ENCODE data around the gene CGA.

Gene CGA

DNA sequence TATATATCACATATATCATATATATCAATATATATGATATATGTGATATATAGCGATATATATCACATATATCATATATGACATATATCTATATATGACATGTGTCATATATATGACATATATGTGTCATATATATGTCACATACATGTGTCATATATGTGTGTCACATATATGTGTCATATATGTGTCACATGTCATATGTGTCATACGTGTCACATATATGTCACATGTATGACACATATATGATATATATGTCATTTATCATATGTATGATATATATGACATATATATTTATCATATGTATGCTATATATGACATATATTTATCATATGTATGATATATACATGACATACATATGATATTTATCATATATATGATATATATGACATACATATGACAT, 32.8 kb upstream of the CGA start:
- H3K36me3 ChIP-seq (replicated peaks in 1 of 2; ENCODE audit: control insufficient read depth in 2 of 2, insufficient read depth in 2 of 2, low read length in 2 of 2), result no peaks in the 10 kb centered on the region
- no peak overlapping the region for H3K27ac ChIP-seq (replicated peaks; ENCODE audit: low read length)
- no peak overlapping the region for H2BK12ac ChIP-seq (ENCODE audit: low read length)
- H3K23ac ChIP-seq (ENCODE audit: low read depth, low read length, poor library complexity), result no peak overlapping the region
- H3K9ac ChIP-seq (ENCODE audit: low read depth, low read length, poor library complexity), result no peak overlapping the region
- H2AFZ ChIP-seq (ENCODE audit: low read length), result no peak overlapping the region
- H3K14ac ChIP-seq (ENCODE audit: low read length), result no peak overlapping the region
- H2BK15ac ChIP-seq (ENCODE audit: low read length), result no peak overlapping the region
- H3K9me3 ChIP-seq (replicated peaks in 1 of 2; ENCODE audit: control insufficient read depth in 2 of 2, insufficient read depth in 1 of 2, low read depth in 1 of 2, low read length in 2 of 2), result no peaks in the 10 kb centered on the region
- H3K18ac ChIP-seq (ENCODE audit: low read length), result no peak overlapping the region
- H2BK120ac ChIP-seq (ENCODE audit: low read depth, low read length), result no peak overlapping the region
- no peak overlapping the region for H4K91ac ChIP-seq (ENCODE audit: low read depth, low read length, poor library complexity)
- DNase-seq (ENCODE audit: low spot score), result no peak
- H3K79me1 ChIP-seq (ENCODE audit: low read depth, low read length), result no peaks in the 10 kb centered on the region
- H4K8ac ChIP-seq (ENCODE audit: low read depth, low read length), result no peak overlapping the region
- no peaks in the 10 kb centered on the region for H3K27me3 ChIP-seq (ENCODE audit: control insufficient read depth in 3 of 3, insufficient read depth in 3 of 3, low read depth in 1 of 3, low read length in 3 of 3)
- H3K4me1 ChIP-seq (ENCODE audit: control insufficient read depth in 2 of 2, insufficient read depth in 1 of 2, low read depth in 1 of 2, low read length in 2 of 2), result no peaks in the 10 kb centered on the region
- no CpG with 5 or more reads among the region's 2 CpGs for whole genome bisulfite sequencing, 2 donors (ENCODE audit: extremely low coverage in 2 of 2, insufficient read length in 2 of 2, insufficient replicate concordance in 1 of 2)
- H3K4ac ChIP-seq (ENCODE audit: low read length), result no peak overlapping the region
- no peak overlapping the region for H2BK5ac ChIP-seq (ENCODE audit: low read length)
- H2AK5ac ChIP-seq (ENCODE audit: low read depth, low read length), result no peak overlapping the region
- no peak overlapping the region for H3K4me2 ChIP-seq (ENCODE audit: insufficient read depth, low read length, poor library complexity, severe bottlenecking)
- no peak overlapping the region for H3K4me3 ChIP-seq (ENCODE audit: low read length in 2 of 2)

DNA sequence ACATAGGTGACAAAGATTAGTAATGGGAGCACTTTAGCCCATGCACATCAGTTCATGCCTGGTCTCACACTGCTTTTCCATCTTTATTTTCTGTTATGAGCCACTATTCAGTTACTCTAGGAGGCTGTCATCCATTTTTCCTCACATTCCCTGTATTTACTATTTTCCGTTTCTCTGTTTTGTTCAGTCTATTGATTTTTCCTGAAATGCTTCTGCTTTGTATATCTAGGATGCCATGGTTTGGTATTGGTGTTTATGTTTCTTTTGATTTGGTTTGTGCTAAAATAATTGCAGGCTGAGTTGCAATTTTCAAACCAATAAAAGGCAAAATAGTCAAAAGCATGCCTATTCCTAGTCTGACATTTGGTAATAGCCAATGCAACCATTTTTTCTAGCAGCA, 31.6 kb upstream of the CGA start:
- no peak overlapping the region for H3K23ac ChIP-seq (ENCODE audit: low read depth, low read length, poor library complexity)
- H3K9ac ChIP-seq (ENCODE audit: low read depth, low read length, poor library complexity), result no peak overlapping the region
- no peak overlapping the region for H2BK12ac ChIP-seq (ENCODE audit: low read length)
- H2BK15ac ChIP-seq (ENCODE audit: low read length), result no peak overlapping the region
- no peaks in the 10 kb centered on the region for H3K4me1 ChIP-seq (ENCODE audit: control insufficient read depth in 2 of 2, insufficient read depth in 1 of 2, low read depth in 1 of 2, low read length in 2 of 2)
- peaks cover 0 to 2% of the 10 kb centered on the region in 2 donors for H3K9me3 ChIP-seq (replicated peaks in 1 of 2; ENCODE audit: control insufficient read depth in 2 of 2, insufficient read depth in 1 of 2, low read depth in 1 of 2, low read length in 2 of 2)
- H4K8ac ChIP-seq (ENCODE audit: low read depth, low read length), result no peak overlapping the region
- H3K36me3 ChIP-seq (replicated peaks in 1 of 2; ENCODE audit: control insufficient read depth in 2 of 2, insufficient read depth in 2 of 2, low read length in 2 of 2), result no peaks in the 10 kb centered on the region
- no peak overlapping the region for H3K18ac ChIP-seq (ENCODE audit: low read length)
- H3K4me3 ChIP-seq (ENCODE audit: low read length in 2 of 2), result no peak overlapping the region
- no peak overlapping the region for H4K91ac ChIP-seq (ENCODE audit: low read depth, low read length, poor library complexity)
- no peak for DNase-seq (ENCODE audit: low spot score)
- no peak overlapping the region for H2AK5ac ChIP-seq (ENCODE audit: low read depth, low read length)
- no peak overlapping the region for H2AFZ ChIP-seq (ENCODE audit: low read length)
- H2BK120ac ChIP-seq (ENCODE audit: low read depth, low read length), result no peak overlapping the region
- H3K27me3 ChIP-seq (ENCODE audit: control insufficient read depth in 3 of 3, insufficient read depth in 3 of 3, low read depth in 1 of 3, low read length in 3 of 3), result no peaks in the 10 kb centered on the region
- H2BK5ac ChIP-seq (ENCODE audit: low read length), result no peak overlapping the region
- H3K14ac ChIP-seq (ENCODE audit: low read length), result no peak overlapping the region
- no peak overlapping the region for H3K4me2 ChIP-seq (ENCODE audit: insufficient read depth, low read length, poor library complexity, severe bottlenecking)
- H3K79me1 ChIP-seq (ENCODE audit: low read depth, low read length), result no peaks in the 10 kb centered on the region
- H3K27ac ChIP-seq (replicated peaks; ENCODE audit: low read length), result no peak overlapping the region
- no CpG with 5 or more reads among the region's 1 CpG for WGBS, 2 donors (ENCODE audit: extremely low coverage in 2 of 2, insufficient read length in 2 of 2, insufficient replicate concordance in 1 of 2)
- H3K4ac ChIP-seq (ENCODE audit: low read length), result no peak overlapping the region

DNA sequence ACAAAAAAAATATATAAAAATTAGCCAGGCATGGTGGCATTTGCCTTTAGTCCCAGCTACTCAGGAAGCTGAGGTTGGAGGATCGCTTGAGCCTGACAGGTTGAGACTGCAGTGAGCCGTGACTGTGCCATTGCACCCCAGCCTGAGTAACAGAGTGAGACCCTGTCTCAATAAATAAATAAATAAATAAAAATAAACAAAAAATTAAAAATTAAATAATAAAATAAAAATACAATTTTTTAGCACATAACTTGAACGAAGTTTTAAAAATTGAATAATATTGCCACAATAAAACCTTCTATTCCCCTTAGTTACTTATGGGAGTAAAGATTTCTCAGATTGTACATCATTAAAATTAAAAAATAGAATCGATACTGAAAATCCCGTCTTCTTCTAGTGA, 29.2 kb upstream of the CGA start:
- H3K4me1 ChIP-seq (ENCODE audit: control insufficient read depth in 2 of 2, insufficient read depth in 1 of 2, low read depth in 1 of 2, low read length in 2 of 2), result no peaks in the 10 kb centered on the region
- no CpG with 5 or more reads among the region's 5 CpGs for WGBS, 2 donors (ENCODE audit: extremely low coverage in 2 of 2, insufficient read length in 2 of 2, insufficient replicate concordance in 1 of 2)
- no peak overlapping the region for H2AK5ac ChIP-seq (ENCODE audit: low read depth, low read length)
- no peak overlapping the region for H3K27ac ChIP-seq (replicated peaks; ENCODE audit: low read length)
- no peak overlapping the region for H3K4me3 ChIP-seq (ENCODE audit: low read length in 2 of 2)
- no peaks in the 10 kb centered on the region for H3K27me3 ChIP-seq (ENCODE audit: control insufficient read depth in 3 of 3, insufficient read depth in 3 of 3, low read depth in 1 of 3, low read length in 3 of 3)
- no peaks in the 10 kb centered on the region for H3K36me3 ChIP-seq (replicated peaks in 1 of 2; ENCODE audit: control insufficient read depth in 2 of 2, insufficient read depth in 2 of 2, low read length in 2 of 2)
- no peak overlapping the region for H2BK120ac ChIP-seq (ENCODE audit: low read depth, low read length)
- no peak overlapping the region for H3K4me2 ChIP-seq (ENCODE audit: insufficient read depth, low read length, poor library complexity, severe bottlenecking)
- no peak overlapping the region for H2AFZ ChIP-seq (ENCODE audit: low read length)
- no peak overlapping the region for H3K23ac ChIP-seq (ENCODE audit: low read depth, low read length, poor library complexity)
- no peak overlapping the region for H3K18ac ChIP-seq (ENCODE audit: low read length)
- no peaks in the 10 kb centered on the region for H3K79me1 ChIP-seq (ENCODE audit: low read depth, low read length)
- no peak overlapping the region for H3K9ac ChIP-seq (ENCODE audit: low read depth, low read length, poor library complexity)
- no peak overlapping the region for H3K14ac ChIP-seq (ENCODE audit: low read length)
- no peak overlapping the region for H2BK15ac ChIP-seq (ENCODE audit: low read length)
- DNase-seq (ENCODE audit: low spot score), result no peak
- no peak overlapping the region for H4K91ac ChIP-seq (ENCODE audit: low read depth, low read length, poor library complexity)
- H2BK12ac ChIP-seq (ENCODE audit: low read length), result no peak overlapping the region
- no peak overlapping the region for H3K4ac ChIP-seq (ENCODE audit: low read length)
- H3K9me3 ChIP-seq (replicated peaks in 1 of 2; ENCODE audit: control insufficient read depth in 2 of 2, insufficient read depth in 1 of 2, low read depth in 1 of 2, low read length in 2 of 2), result peaks cover 0 to 2% of the 10 kb centered on the region in 2 donors
- H4K8ac ChIP-seq (ENCODE audit: low read depth, low read length), result no peak overlapping the region
- no peak overlapping the region for H2BK5ac ChIP-seq (ENCODE audit: low read length)

DNA sequence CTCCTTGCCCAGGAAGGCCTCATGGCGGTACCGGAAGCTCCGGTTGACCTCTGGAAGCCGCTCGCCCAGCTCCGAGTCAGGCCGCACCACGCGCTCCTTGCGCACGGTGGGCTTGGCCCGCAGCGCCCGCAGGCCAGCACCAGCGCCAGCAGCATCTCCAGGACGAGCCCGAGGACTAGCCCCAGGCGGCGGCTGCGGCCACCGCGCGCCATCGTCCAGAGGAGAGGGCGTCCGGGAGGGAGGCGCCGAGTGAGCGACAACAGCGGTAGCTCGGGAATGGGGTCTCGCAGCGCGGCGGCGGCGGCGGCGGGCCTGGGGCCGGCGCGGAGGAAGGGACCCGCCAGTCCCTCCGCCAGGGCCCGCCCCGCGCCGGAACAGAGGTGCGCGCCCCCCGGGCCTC, 27.6 kb upstream of the CGA start:
- H3K27me3 ChIP-seq (ENCODE audit: control insufficient read depth in 3 of 3, insufficient read depth in 3 of 3, low read depth in 1 of 3, low read length in 3 of 3), result no peaks in the 10 kb centered on the region
- no peak overlapping the region for H4K91ac ChIP-seq (ENCODE audit: low read depth, low read length, poor library complexity)
- no peaks in the 10 kb centered on the region for H3K79me1 ChIP-seq (ENCODE audit: low read depth, low read length)
- no peaks in the 10 kb centered on the region for H3K4me1 ChIP-seq (ENCODE audit: control insufficient read depth in 2 of 2, insufficient read depth in 1 of 2, low read depth in 1 of 2, low read length in 2 of 2)
- no peak overlapping the region for H3K14ac ChIP-seq (ENCODE audit: low read length)
- no peak overlapping the region for H3K27ac ChIP-seq (replicated peaks; ENCODE audit: low read length)
- no peak overlapping the region for H3K18ac ChIP-seq (ENCODE audit: low read length)
- no peak overlapping the region for H3K4me3 ChIP-seq (ENCODE audit: low read length in 2 of 2)
- no peak overlapping the region for H2BK15ac ChIP-seq (ENCODE audit: low read length)
- peak overlapping the region; percentile 65 for H4K8ac ChIP-seq (ENCODE audit: low read depth, low read length)
- no peak overlapping the region for H2BK12ac ChIP-seq (ENCODE audit: low read length)
- no peak overlapping the region for H3K4me2 ChIP-seq (ENCODE audit: insufficient read depth, low read length, poor library complexity, severe bottlenecking)
- peak overlapping the region; percentile 5 for H2BK120ac ChIP-seq (ENCODE audit: low read depth, low read length)
- no peaks in the 10 kb centered on the region for H3K36me3 ChIP-seq (replicated peaks in 1 of 2; ENCODE audit: control insufficient read depth in 2 of 2, insufficient read depth in 2 of 2, low read length in 2 of 2)
- peaks cover 0 to 2% of the 10 kb centered on the region in 2 donors for H3K9me3 ChIP-seq (replicated peaks in 1 of 2; ENCODE audit: control insufficient read depth in 2 of 2, insufficient read depth in 1 of 2, low read depth in 1 of 2, low read length in 2 of 2)
- no CpG with 5 or more reads among the region's 51 CpGs for WGBS, 2 donors (ENCODE audit: extremely low coverage in 2 of 2, insufficient read length in 2 of 2, insufficient replicate concordance in 1 of 2)
- DNase-seq (ENCODE audit: low spot score), result no peak
- no peak overlapping the region for H2AK5ac ChIP-seq (ENCODE audit: low read depth, low read length)
- no peak overlapping the region for H2BK5ac ChIP-seq (ENCODE audit: low read length)
- H3K9ac ChIP-seq (ENCODE audit: low read depth, low read length, poor library complexity), result no peak overlapping the region
- H2AFZ ChIP-seq (ENCODE audit: low read length), result no peak overlapping the region
- H3K4ac ChIP-seq (ENCODE audit: low read length), result no peak overlapping the region
- H3K23ac ChIP-seq (ENCODE audit: low read depth, low read length, poor library complexity), result peak overlapping the region; percentile 35

All from neuronal stem cell (in vitro differentiated cells).